Neural cell (in vitro differentiated cells): ENCODE results near the gene PPFIA4. TPM values are rescaled to one million over a fixed set of nuclear protein-coding genes. Genes with fewer than 3 reads are reported as not detected.

Experiments
- H2AFZ ChIP-seq: fragments of 200-600, 300-800 bp; sonication (generic), shearing (Covaris generic); 2 replicates; pipeline ENCODE4 v1.6.0; 2014; ENCODE audit warnings: low read depth, mild to moderate bottlenecking, antibody characterized with exemption, low read length, moderate library complexity
- H3F3A ChIP-seq: fragments of 200-600 bp; shearing (Covaris generic); 2 replicates; pipeline ENCODE4 v1.6.1; 2016; ENCODE audit warnings: mild to moderate bottlenecking, moderate library complexity, mixed read lengths, antibody characterized with exemption, low read length; ENCODE audit not compliant: insufficient read depth, poor library complexity, severe bottlenecking
- H3K27ac ChIP-seq: fragments of 200-600, 300-800 bp; sonication (generic), shearing (Covaris generic); 2 replicates; pipeline ENCODE4 v1.5.1; 2014; ENCODE audit warnings: mild to moderate bottlenecking, low read length, moderate library complexity
- H3K27me3 ChIP-seq: fragments of 300-800, 200-600 bp; sonication (generic), shearing (Covaris generic); 2 replicates; pipeline ENCODE4 v1.6.0; 2014; ENCODE audit warnings: mild to moderate bottlenecking, low read depth, low read length, moderate library complexity; ENCODE audit not compliant: insufficient read depth
- H3K36me3 ChIP-seq: fragments of 300-800, 200-600 bp; sonication (generic), shearing (Covaris generic); 2 replicates; pipeline ENCODE4 v1.5.1; 2014; ENCODE audit warnings: mild to moderate bottlenecking, antibody characterized with exemption, low read length, moderate library complexity; ENCODE audit not compliant: insufficient read depth
- H3K4me2 ChIP-seq: fragments of 300-800, 200-600 bp; sonication (generic), shearing (Covaris generic); 2 replicates; pipeline ENCODE4 v1.6.0; 2014; ENCODE audit warnings: mild to moderate bottlenecking, low read length
- H3K4me3 ChIP-seq: fragments of 300-800, 200-600 bp; sonication (generic), shearing (Covaris generic); 2 replicates; pipeline ENCODE4 v1.5.1; 2014; ENCODE audit warnings: mild to moderate bottlenecking, low read length, moderate library complexity
- H3K79me2 ChIP-seq: fragments of 200-600 bp; shearing (Covaris generic); replicated peaks from 2 replicates; pipeline ENCODE4 v1.6.0; 2014; ENCODE audit warnings: mild to moderate bottlenecking, low read length, moderate library complexity; ENCODE audit not compliant: insufficient read depth
- H3K9ac ChIP-seq: fragments of 300-800, 200-600 bp; sonication (generic), shearing (Covaris generic); 2 replicates; pipeline ENCODE4 v1.6.1; 2016; ENCODE audit warnings: mild to moderate bottlenecking, low read length, mixed read lengths
- H3K9me2 ChIP-seq: fragments of 200-600 bp; shearing (Covaris generic); 2 replicates; pipeline ENCODE4 v1.6.1; 2016; ENCODE audit warnings: mild to moderate bottlenecking, low read length, mixed read lengths; ENCODE audit not compliant: insufficient read depth
- H3K9me3 ChIP-seq: fragments of 200-600, 300-800 bp; sonication (generic), shearing (Covaris generic); 2 replicates; pipeline ENCODE4 v1.6.1; 2016; ENCODE audit warnings: mild to moderate bottlenecking, mixed run types, low read length, moderate library complexity, mixed read lengths
- H4K20me1 ChIP-seq: fragments of 200-600 bp; shearing (Covaris generic); 2 replicates; pipeline ENCODE4 v1.6.1; 2016; ENCODE audit warnings: mild to moderate bottlenecking, mixed run types; ENCODE audit not compliant: insufficient read depth
- CTCF ChIP-seq: fragments of 450-650 bp; IDR thresholded peaks from 2 replicates; pipeline ENCODE4 v1.5.1; 2014; ENCODE audit warnings: antibody characterized with exemption, mild to moderate bottlenecking, moderate library complexity; ENCODE audit not compliant: poor library complexity, severe bottlenecking
- EP300 ChIP-seq: fragments of 450-650 bp; conservative IDR thresholded peaks from 2 replicates; pipeline ENCODE4 v1.6.1; 2014; ENCODE audit warnings: antibody characterized with exemption, mild to moderate bottlenecking, moderate library complexity; ENCODE audit not compliant: poor library complexity, severe bottlenecking
- EZH2 ChIP-seq: fragments of 200-600, 300-800 bp; shearing (Covaris generic), sonication (generic); IDR thresholded peaks from 2 replicates; pipeline ENCODE4 v1.6.1; 2014; ENCODE audit warnings: antibody characterized with exemption, low read length, borderline replicate concordance, mild to moderate bottlenecking; ENCODE audit not compliant: insufficient read depth, poor library complexity, severe bottlenecking
- MXI1 ChIP-seq: fragments of 450-650 bp; conservative IDR thresholded peaks from 2 replicates; pipeline ENCODE4 v1.6.1; 2014; ENCODE audit warnings: antibody characterized with exemption, mild to moderate bottlenecking; ENCODE audit not compliant: poor library complexity, severe bottlenecking
- POLR2AphosphoS5 ChIP-seq: IDR thresholded peaks from 2 replicates; pipeline ENCODE4 v1.6.1; 2012
- RAD21 ChIP-seq: fragments of 450-650 bp; conservative IDR thresholded peaks from 2 replicates; pipeline ENCODE4 v1.6.1; 2014; ENCODE audit warnings: antibody characterized with exemption, mild to moderate bottlenecking, moderate library complexity
- SMC3 ChIP-seq: fragments of 450-650 bp; conservative IDR thresholded peaks from 2 replicates; pipeline ENCODE4 v1.6.1; 2014; ENCODE audit warnings: antibody characterized with exemption, mild to moderate bottlenecking, moderate library complexity; ENCODE audit not compliant: poor library complexity
- TAF1 ChIP-seq: IDR thresholded peaks from 2 replicates; pipeline ENCODE4 v1.6.1; 2012; ENCODE audit warnings: low read depth
- polyA minus RNA-seq: library from RNA; depleted of rRNA, polyadenylated mRNA; stranded (reverse); fragments of >200 nt; gene quantifications from 2 replicates; pipeline ENCODE4 v1.2.3, GENCODE V29; 2014
- polyA plus RNA-seq: library from polyadenylated mRNA; depleted of rRNA; stranded (reverse); fragments of >200 nt; gene quantifications from 2 replicates; pipeline ENCODE4 v1.2.3, GENCODE V29; 2014
- TF ChIP-seq, protein P1 (sequence below): IDR thresholded peaks from 2 replicates; pipeline ENCODE4 v1.6.1; 2012; ENCODE audit warnings: borderline replicate concordance

The PPFIA4 gene
- 1.6 and 4.0 TPM in 2 replicates for polyA plus RNA-seq
- polyA minus RNA-seq = 2.9 and 3.6 TPM in 2 replicates

DNA sequence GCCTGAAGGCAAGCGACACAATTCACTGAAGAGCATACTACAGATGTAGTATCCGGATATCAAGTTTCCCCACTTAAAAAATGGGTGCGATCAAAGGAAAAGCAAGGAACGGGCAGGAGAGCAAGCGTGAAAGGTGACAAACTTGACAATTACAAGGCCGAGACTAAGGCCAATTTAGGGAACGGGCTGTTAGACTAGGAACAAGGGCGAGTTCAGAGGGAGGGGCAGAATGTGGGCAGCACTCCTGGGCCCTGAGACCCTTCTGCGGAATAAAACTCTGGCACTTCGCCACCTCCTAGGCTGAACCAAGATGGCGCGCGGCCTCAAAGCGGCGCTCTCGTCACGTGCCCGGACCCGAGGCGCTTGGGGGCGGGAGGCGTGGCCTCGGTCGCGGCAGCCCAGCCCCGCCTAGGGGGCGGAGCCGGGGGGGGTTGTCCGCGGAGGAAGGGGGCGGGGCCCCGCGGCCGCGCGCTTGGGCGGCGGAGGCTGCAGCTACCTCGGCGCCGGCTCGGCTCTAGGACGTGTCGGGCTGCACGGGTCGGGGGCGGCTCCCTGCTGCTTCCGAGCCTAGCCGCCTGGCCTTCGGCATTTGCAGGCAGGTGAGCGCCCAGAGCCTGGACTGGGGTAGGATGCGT, at the start of gene PPFIA4:
TSS of gene PPFIA4 (plus strand) at position 461 of the 635 bp plus-strand sequence. CDS start 12,518 bp downstream, outside the sequence.
- Histone ChIP-seq H2AFZ (peak within 1 kb of the TSS; percentile 46), H3K27ac (no peak within 1 kb of the TSS)

DNA sequence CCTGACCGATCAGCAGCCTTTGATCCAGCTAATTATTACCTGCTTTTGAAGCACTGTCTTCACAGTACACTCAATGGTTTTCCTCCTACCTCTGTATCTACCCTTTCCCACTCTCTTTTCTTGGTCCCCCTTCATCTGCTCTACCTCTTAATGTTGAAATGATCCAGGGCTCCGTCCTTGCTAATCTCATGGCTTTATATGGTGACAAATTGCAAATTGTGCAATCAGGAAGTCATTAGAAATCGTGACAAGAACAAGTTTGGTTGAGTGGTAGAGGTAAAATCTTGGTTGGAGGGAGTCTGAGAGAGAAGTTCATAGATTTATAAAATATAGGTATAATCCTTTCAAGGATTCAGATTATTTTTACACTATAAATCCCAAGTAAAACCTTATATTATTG, 49.7 kb upstream of the PPFIA4 start:
- H2AFZ ChIP-seq = no peak overlapping the region
- H3K79me2 ChIP-seq = no peaks in the 10 kb centered on the region
- no peak overlapping the region for H3K27ac ChIP-seq
- H3K9me3 ChIP-seq = no peaks in the 10 kb centered on the region
- no peak overlapping the region for H3K4me2 ChIP-seq
- no peaks in the 10 kb centered on the region for H4K20me1 ChIP-seq
- H3F3A ChIP-seq = no peaks in the 10 kb centered on the region
- H3K4me3 ChIP-seq = no peak overlapping the region
- H3K9me2 ChIP-seq = no peaks in the 10 kb centered on the region
- TF ChIP-seq TAF1 (no peak), RAD21 (no peak), SMC3 (no peak)
- H3K9ac ChIP-seq = no peak overlapping the region
- no peaks in the 10 kb centered on the region for H3K36me3 ChIP-seq
- H3K27me3 ChIP-seq = peaks cover 4% of the 10 kb centered on the region

More for the DNA sequence above, at the start of gene PPFIA4:
- peak; percentile 18 for TF ChIP-seq EP300
- TF ChIP-seq MXI1 = no peak
- TF ChIP-seq POLR2AphosphoS5 = peak; percentile 73
- no peak for TF ChIP-seq SMC3
- TF ChIP-seq EZH2 = no peak
- no peak for TF ChIP-seq TAF1
- TF ChIP-seq CTCF = no peak
- no peak for TF ChIP-seq RAD21
- TF ChIP-seq, protein P1, sequence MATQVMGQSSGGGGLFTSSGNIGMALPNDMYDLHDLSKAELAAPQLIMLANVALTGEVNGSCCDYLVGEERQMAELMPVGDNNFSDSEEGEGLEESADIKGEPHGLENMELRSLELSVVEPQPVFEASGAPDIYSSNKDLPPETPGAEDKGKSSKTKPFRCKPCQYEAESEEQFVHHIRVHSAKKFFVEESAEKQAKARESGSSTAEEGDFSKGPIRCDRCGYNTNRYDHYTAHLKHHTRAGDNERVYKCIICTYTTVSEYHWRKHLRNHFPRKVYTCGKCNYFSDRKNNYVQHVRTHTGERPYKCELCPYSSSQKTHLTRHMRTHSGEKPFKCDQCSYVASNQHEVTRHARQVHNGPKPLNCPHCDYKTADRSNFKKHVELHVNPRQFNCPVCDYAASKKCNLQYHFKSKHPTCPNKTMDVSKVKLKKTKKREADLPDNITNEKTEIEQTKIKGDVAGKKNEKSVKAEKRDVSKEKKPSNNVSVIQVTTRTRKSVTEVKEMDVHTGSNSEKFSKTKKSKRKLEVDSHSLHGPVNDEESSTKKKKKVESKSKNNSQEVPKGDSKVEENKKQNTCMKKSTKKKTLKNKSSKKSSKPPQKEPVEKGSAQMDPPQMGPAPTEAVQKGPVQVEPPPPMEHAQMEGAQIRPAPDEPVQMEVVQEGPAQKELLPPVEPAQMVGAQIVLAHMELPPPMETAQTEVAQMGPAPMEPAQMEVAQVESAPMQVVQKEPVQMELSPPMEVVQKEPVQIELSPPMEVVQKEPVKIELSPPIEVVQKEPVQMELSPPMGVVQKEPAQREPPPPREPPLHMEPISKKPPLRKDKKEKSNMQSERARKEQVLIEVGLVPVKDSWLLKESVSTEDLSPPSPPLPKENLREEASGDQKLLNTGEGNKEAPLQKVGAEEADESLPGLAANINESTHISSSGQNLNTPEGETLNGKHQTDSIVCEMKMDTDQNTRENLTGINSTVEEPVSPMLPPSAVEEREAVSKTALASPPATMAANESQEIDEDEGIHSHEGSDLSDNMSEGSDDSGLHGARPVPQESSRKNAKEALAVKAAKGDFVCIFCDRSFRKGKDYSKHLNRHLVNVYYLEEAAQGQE = no peak
- Histone ChIP-seq H3K9ac (peak within 1 kb of the TSS; percentile 61), H3K36me3 (peaks cover 17% of the 10 kb centered on the region), H3K9me3 (no peaks in the 10 kb centered on the region), H3K9me2 (no peaks in the 10 kb centered on the region), H3K4me2 (peak within 1 kb of the TSS; percentile 63), H3K79me2 (no peaks in the 10 kb centered on the region), H3K4me3 (peak within 1 kb of the TSS; percentile 75), H3F3A (peaks cover 3% of the 10 kb centered on the region), H4K20me1 (no peaks in the 10 kb centered on the region), H3K27me3 (peaks cover 19% of the 10 kb centered on the region)
